H1 (cell line): ENCODE results near the gene PXT1. TPM values are rescaled to one million over a fixed set of nuclear protein-coding genes. Genes with fewer than 3 reads are reported as not detected.

Source experiments
- BACH1 ChIP-seq: IDR thresholded peaks from 2 replicates; pipeline ENCODE4 v1.6.1; 2012; ENCODE audit warnings: low read length, improper control_type of control experiment
- CTBP2 ChIP-seq: IDR thresholded peaks from 2 replicates; pipeline ENCODE4 v1.7.0; 2011; ENCODE audit warnings: borderline replicate concordance, mild to moderate bottlenecking, moderate library complexity, mixed read lengths, low read length; ENCODE audit not compliant: insufficient read depth, insufficient read length
- KDM4A ChIP-seq: IDR thresholded peaks from one replicate; pipeline ENCODE4 v1.7.1; 2012; ENCODE audit warnings: low read depth, mild to moderate bottlenecking, moderate library complexity, low read length, inconsistent platforms; ENCODE audit not compliant: severe bottlenecking
- RNF2 ChIP-seq: fragments of 200-900, 300-1000 bp; sonication (generic); IDR thresholded peaks from 2 replicates; pipeline ENCODE4 v1.7.1; 2016; ENCODE audit warnings: borderline replicate concordance, low read depth, mild to moderate bottlenecking, antibody characterized with exemption, low read length; ENCODE audit not compliant: poor library complexity, severe bottlenecking; ENCODE audit errors: missing control alignments
- SP1 ChIP-seq: IDR thresholded peaks from 2 replicates; pipeline ENCODE4 v1.6.1; 2011; ENCODE audit warnings: low read depth, low read length
- SUZ12 ChIP-seq: fragments of 200-600 bp; sonication (generic); IDR thresholded peaks from 2 replicates; pipeline ENCODE4 v1.6.1; 2012; ENCODE audit warnings: mild to moderate bottlenecking, inconsistent platforms, low read length, moderate library complexity, mixed read lengths
- polyA plus RNA-seq, 7 experiments: library from polyadenylated mRNA; depleted of rRNA in 3 of 7; stranded (reverse) in 5 of 7; unstranded in 2 of 7; fragments of >200 nt in 5 of 7; fragments of 200-250 nt in 2 of 7; gene quantifications; 1 replicate in 5 of 7; 2 replicates in 1 of 7; 4 replicates in 1 of 7; pipeline versions ENCODE4 v1.2.1 to v1.2.3, GENCODE V29; 2011 to 2013; ENCODE audit warnings: missing spikeins in 2 of 7, mixed read lengths in 2 of 7
- total RNA-seq: library from RNA; stranded (reverse); fragmentation: NEBNext Ultra II Directional; extraction: Animal tissue kit (Norgen Biotek cat#: 25700); gene quantifications from 2 replicates; pipeline ENCODE4 v1.2.1, GENCODE V29; 2021

The PXT1 gene
- total and polyA plus RNA-seq, 2 of the 8 experiments (the other 6 are each of a cell fraction or from before 2014, with no cell fraction given) = 0.06 TPM; not detected in 1

DNA sequence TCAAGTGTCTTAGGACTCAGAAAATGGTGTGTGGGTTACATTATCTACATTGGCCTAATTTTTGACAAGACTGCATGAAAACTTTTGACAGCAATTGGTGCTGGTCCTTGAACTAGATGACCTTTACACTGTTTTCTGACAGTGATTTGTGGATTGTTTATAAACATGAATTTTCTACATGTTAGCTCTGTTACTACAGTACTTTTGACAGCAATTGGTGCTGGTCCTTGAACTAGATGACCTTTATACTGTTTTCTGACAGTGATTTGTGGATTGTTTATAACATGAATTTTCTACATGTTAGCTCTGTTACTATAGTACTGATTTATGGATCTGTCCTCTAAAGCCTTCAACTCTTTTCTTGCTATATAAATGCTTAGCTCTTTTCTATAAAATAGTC is 16.8 kb upstream of the PXT1 start (continued):
- TF ChIP-seq RNF2 = no peak
- TF ChIP-seq SP1 = no peak
- no peak for TF ChIP-seq CTBP2
- TF ChIP-seq BACH1 = no peak
- no peak for TF ChIP-seq KDM4A
- no peak for TF ChIP-seq SUZ12
